HAP-1 (cell line): ENCODE data around the gene BRS3.

Experiments
- DNase-seq, 2 experiments: peaks; one replicate each; pipeline ENCODE4 v3.0.0-alpha.2; 2016 to 2020; ENCODE audit warnings: low spot score in 2 of 2
- H3K27me3 ChIP-seq: fragments of 250-450 bp; sonication (Bioruptor Pico); 2 replicates; pipeline ENCODE4 v1.5.1; 2020; ENCODE audit warnings: low read depth, mild to moderate bottlenecking, moderate library complexity
- H3K36me3 ChIP-seq: fragments of 250-450 bp; sonication (Bioruptor Pico); replicated peaks from 2 replicates; pipeline ENCODE4 v1.5.1; 2020; ENCODE audit warnings: mild to moderate bottlenecking
- H3K4me1 ChIP-seq: fragments of 250-450 bp; sonication (Bioruptor Pico); 2 replicates; pipeline ENCODE4 v1.5.1; 2020; ENCODE audit warnings: mild to moderate bottlenecking
- H3K4me3 ChIP-seq: fragments of 250-450 bp; sonication (Bioruptor Pico); 2 replicates; pipeline ENCODE4 v1.5.1; 2020; ENCODE audit warnings: mild to moderate bottlenecking, moderate library complexity
- H3K9me3 ChIP-seq: fragments of 250-450 bp; sonication (Bioruptor Pico); 2 replicates; pipeline ENCODE4 v1.5.1; 2020; ENCODE audit warnings: mild to moderate bottlenecking, moderate library complexity
- in situ Hi-C: fragments of 300-500 bp; cut with MboI; formaldehyde crosslinking; loops from 3 replicates; pipeline ENCODE4 v1.14.3; 2020; ENCODE audit warnings: low sequenced_read_pairs, inconsistent platforms, mixed read lengths

BRS3 gene

GRCh38 chrX:136468391-136469103, 19.2 kb upstream of the BRS3 start:
- in situ Hi-C loops = no loop called here
- Histone ChIP-seq H3K4me1 (peaks cover 4% of the 10 kb centered on the region), H3K27me3 (no peaks in the 10 kb centered on the region), H3K36me3 (no peaks in the 10 kb centered on the region), H3K9me3 (no peaks in the 10 kb centered on the region), H3K4me3 (no peak overlapping the region)
- DNase-seq = no peak

GRCh38 chrX:136473663-136474062, 14.1 kb upstream of the BRS3 start:
- no peak for DNase-seq
- H3K27me3 ChIP-seq = no peaks in the 10 kb centered on the region
- in situ Hi-C loops = no loop called here
- no peaks in the 10 kb centered on the region for H3K36me3 ChIP-seq
- H3K4me1 ChIP-seq = peaks cover 4% of the 10 kb centered on the region
- no peaks in the 10 kb centered on the region for H3K9me3 ChIP-seq
- H3K4me3 ChIP-seq = no peak overlapping the region

- in situ Hi-C loops = no loop called here
- H3K4me1 ChIP-seq = 0 out of 2 replicates have a peak, but pooled peaks cover under 1% of the 10 kb centered on the region
- no peak overlapping the region for H3K4me3 ChIP-seq
- H3K27me3 ChIP-seq = no peaks in the 10 kb centered on the region
- no peak for DNase-seq
- H3K36me3 ChIP-seq = no peaks in the 10 kb centered on the region
- no peaks in the 10 kb centered on the region for H3K9me3 ChIP-seq
Measured at GRCh38 chrX:136475236-136475635, 12.5 kb upstream of the BRS3 start.

GRCh38 chrX:136476501-136476900, 11.2 kb upstream of the BRS3 start:
- no peaks in the 10 kb centered on the region for H3K36me3 ChIP-seq
- H3K27me3 ChIP-seq = no peaks in the 10 kb centered on the region
- in situ Hi-C loops = no loop called here
- H3K4me3 ChIP-seq = no peak overlapping the region
- H3K4me1 ChIP-seq = 0 out of 2 replicates have a peak, but pooled peaks cover 6% of the 10 kb centered on the region
- no peaks in the 10 kb centered on the region for H3K9me3 ChIP-seq
- no peak for DNase-seq

- H3K9me3 ChIP-seq = no peaks in the 10 kb centered on the region
- no peak overlapping the region for H3K4me3 ChIP-seq
- DNase-seq = peak; percentile 20 to 55
- 0 out of 2 replicates have a peak, but pooled peaks cover 6% of the 10 kb centered on the region for H3K4me1 ChIP-seq
- in situ Hi-C loops = no loop called here
- H3K27me3 ChIP-seq = no peaks in the 10 kb centered on the region
- no peaks in the 10 kb centered on the region for H3K36me3 ChIP-seq
Measured at GRCh38 chrX:136477026-136477425, 10.7 kb upstream of the BRS3 start.

- peaks cover 4% of the 10 kb centered on the region for H3K27me3 ChIP-seq
- H3K9me3 ChIP-seq = no peaks in the 10 kb centered on the region
- no peaks in the 10 kb centered on the region for H3K36me3 ChIP-seq
- 0 out of 2 replicates have a peak, but pooled peaks cover 6% of the 10 kb centered on the region for H3K4me1 ChIP-seq
- DNase-seq = peak; percentile 52 to 54
- in situ Hi-C loops = no loop called here
- no peak overlapping the region for H3K4me3 ChIP-seq
Measured at GRCh38 chrX:136480383-136480782, 7.4 kb upstream of the BRS3 start.

GRCh38 chrX:136488706-136489105, 959 bp downstream of the BRS3 start:
- no peak for DNase-seq
- Histone ChIP-seq H3K4me1 (no peaks in the 10 kb centered on the region), H3K27me3 (peaks cover 38% of the 10 kb centered on the region), H3K9me3 (no peaks in the 10 kb centered on the region), H3K36me3 (no peaks in the 10 kb centered on the region), H3K4me3 (no peak overlapping the region)
- in situ Hi-C loops = no loop called here

- H3K4me1 ChIP-seq = peaks cover 5% of the 10 kb centered on the region
- no peak for DNase-seq
- no peaks in the 10 kb centered on the region for H3K9me3 ChIP-seq
- peaks cover 31% of the 10 kb centered on the region for H3K27me3 ChIP-seq
- no peak overlapping the region for H3K4me3 ChIP-seq
- no peaks in the 10 kb centered on the region for H3K36me3 ChIP-seq
- in situ Hi-C loops = no loop called here
Measured at GRCh38 chrX:136491832-136492231, 4.1 kb downstream of the BRS3 start.

GRCh38 chrX:136493011-136493410, 5.3 kb downstream of the BRS3 start:
- H3K4me1 ChIP-seq = peaks cover 5% of the 10 kb centered on the region
- no peaks in the 10 kb centered on the region for H3K9me3 ChIP-seq
- DNase-seq = no peak
- no peaks in the 10 kb centered on the region for H3K36me3 ChIP-seq
- H3K27me3 ChIP-seq = peaks cover 28% of the 10 kb centered on the region
- in situ Hi-C loops = no loop called here
- no peak overlapping the region for H3K4me3 ChIP-seq

GRCh38 chrX:136495043-136495442, 7.3 kb downstream of the BRS3 start:
- in situ Hi-C loops = no loop called here
- Histone ChIP-seq H3K4me3 (no peak overlapping the region), H3K4me1 (peaks cover 17% of the 10 kb centered on the region), H3K27me3 (peaks cover 10% of the 10 kb centered on the region; the same call in 1 of the 2 replicates), H3K9me3 (no peaks in the 10 kb centered on the region), H3K36me3 (peaks cover 5% of the 10 kb centered on the region)
- DNase-seq = no peak

GRCh38 chrX:136496186-136496763, 8.5 kb downstream of the BRS3 start:
- H3K4me3 ChIP-seq = peak overlapping the region; percentile 76
- no peaks in the 10 kb centered on the region for H3K27me3 ChIP-seq
- in situ Hi-C loops = no loop called here
- H3K36me3 ChIP-seq = peaks cover 16% of the 10 kb centered on the region
- no peaks in the 10 kb centered on the region for H3K9me3 ChIP-seq
- peaks cover 17% of the 10 kb centered on the region for H3K4me1 ChIP-seq
- no peak for DNase-seq

- in situ Hi-C loops = no loop called here
- Histone ChIP-seq H3K4me1 (peaks cover 17% of the 10 kb centered on the region), H3K9me3 (no peaks in the 10 kb centered on the region)
Measured at GRCh38 chrX:136496764-136497555, 9.2 kb downstream of the BRS3 start.

GRCh38 chrX:136497556-136498052, 9.9 kb downstream of the BRS3 start, which contains the start of gene HTATSF1:
Gene HTATSF1 (plus strand): TSS chrX:136497592. CDS start chrX:136497685, 93 bp downstream.
- Histone ChIP-seq H3K4me3 (peak within 1 kb of the TSS; percentile 76), H3K9me3 (no peaks in the 10 kb centered on the region), H3K36me3 (peaks cover 28% of the 10 kb centered on the region), H3K27me3 (no peaks in the 10 kb centered on the region), H3K4me1 (peaks cover 17% of the 10 kb centered on the region)
- in situ Hi-C loops = no loop called here
- DNase-seq = peak in 1 of 2 experiments; percentile 13

More at GRCh38 chrX:136496764-136497555, 9.2 kb downstream of the BRS3 start:
- Histone ChIP-seq H3K27me3 (no peaks in the 10 kb centered on the region), H3K4me3 (peak overlapping the region; percentile 76), H3K36me3 (peaks cover 22% of the 10 kb centered on the region)
- DNase-seq = peak; percentile 92 to 95
